ENCODE measurements around the gene CD8A. TPM values are rescaled to one million over a fixed set of nuclear protein-coding genes. Genes with fewer than 3 reads are reported as not detected.

Gene CD8A
- total and polyA plus RNA-seq, 2 of the 8 experiments (the other 6 are each of a cell fraction or from before 2014, with no cell fraction given): 0.14 to 0.39 TPM

DNA sequence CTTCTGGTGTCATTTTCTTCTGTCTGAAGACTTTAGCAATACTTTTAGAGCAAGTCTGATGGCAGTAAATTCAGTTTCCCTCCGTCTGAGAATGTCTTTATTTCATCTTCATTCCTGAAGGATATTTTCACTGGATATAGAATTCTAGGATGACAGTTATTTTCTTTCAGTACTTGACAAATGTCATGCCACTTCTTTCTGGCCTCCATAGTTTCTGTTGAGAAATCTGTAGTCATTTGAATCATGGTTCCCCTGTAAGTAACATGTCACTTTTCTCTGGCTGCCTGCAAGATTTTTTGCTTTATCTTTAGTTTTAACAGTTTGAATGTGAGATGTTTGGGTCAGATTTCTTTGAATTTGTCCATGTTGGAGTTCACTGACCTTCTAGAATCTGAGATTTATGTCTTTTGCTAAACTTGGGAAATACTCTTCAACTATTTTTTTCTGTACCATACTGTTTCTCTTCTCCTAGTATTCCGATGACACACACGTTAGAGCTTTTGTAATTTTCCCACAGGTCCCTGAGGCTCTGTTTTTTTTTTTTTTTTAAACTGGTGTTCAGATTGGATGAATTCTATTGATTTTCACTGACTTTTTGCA is 40.4 kb downstream of the CD8A start:
- Histone ChIP-seq H2AK5ac (ENCODE audit: low read depth, low read length) (no peak overlapping the region), H3K79me1 (ENCODE audit: low read depth, low read length) (no peaks in the 10 kb centered on the region), H3K23ac (ENCODE audit: insufficient read length) (no peak overlapping the region), H3K9ac (replicated peaks in 1 of 4; ENCODE audit: extremely low read depth in 1 of 4, low read depth in 3 of 4, low read length in 3 of 4) (no peak overlapping the region), H3K9me3 (ENCODE audit: insufficient read depth in 2 of 2, low read depth in 1 of 2, low read length in 1 of 2) (peaks cover 0 to 9% of the 10 kb centered on the region in 2 experiments; a peak in 3 of 4 replicates), H2BK12ac (ENCODE audit: low read depth, low read length) (no peak overlapping the region), H3K23me2 (ENCODE audit: low read depth, low read length) (no peaks in the 10 kb centered on the region), H3K4me3 (ENCODE audit: extremely low read depth in 1 of 4, insufficient read depth in 2 of 4, low read depth in 3 of 4, low read length in 4 of 4) (no peak overlapping the region), H4K91ac (replicated peaks; ENCODE audit: insufficient read length, low read length) (no peak overlapping the region), H2BK15ac (ENCODE audit: low read length) (no peak overlapping the region), H4K5ac (ENCODE audit: insufficient read length, low read depth, low read length) (no peak overlapping the region), H3K4ac (replicated peaks; ENCODE audit: insufficient read length, low read depth, low read length) (no peak overlapping the region), H3K36me3 (ENCODE audit: control insufficient read depth in 2 of 4, insufficient read depth in 4 of 4, low read length in 3 of 4) (peaks cover 7 to 36% (median 11%) of the 10 kb centered on the region in 4 experiments; a peak in 6 of 8 replicates), H3K18ac (ENCODE audit: extremely low read depth, low read length) (no peak overlapping the region), H2BK20ac (ENCODE audit: low read length) (no peak overlapping the region), H3K4me1 (replicated peaks in 1 of 4; ENCODE audit: control insufficient read depth in 3 of 4, insufficient read depth in 4 of 4, low read length in 3 of 4) (peaks cover 0 to 2% (median 0%) of the 10 kb centered on the region in 4 experiments; a peak in 1 of 7 replicates), H3K27ac (ENCODE audit: low read depth, low read length) (no peak overlapping the region), H4K20me1 (replicated peaks in 1 of 2; ENCODE audit: control insufficient read depth in 1 of 2, insufficient read depth in 2 of 2, low read length in 2 of 2) (peaks cover 2% of the 10 kb centered on the region in 2 experiments), H3K4me2 (ENCODE audit: insufficient read depth in 1 of 2, low read depth in 2 of 2, low read length in 2 of 2) (no peak overlapping the region), H3K27me3 (replicated peaks in 1 of 4; ENCODE audit: control insufficient read depth in 3 of 4, extremely low read depth in 1 of 4, insufficient read depth in 3 of 4, low read length in 3 of 4) (no peaks in the 10 kb centered on the region), H3K14ac (ENCODE audit: insufficient read length) (no peak overlapping the region), H2BK5ac (ENCODE audit: low read depth, low read length) (no peak overlapping the region), H4K8ac (ENCODE audit: extremely low read depth, insufficient read depth, low read length) (no peak overlapping the region), H2BK120ac (replicated peaks; ENCODE audit: low read depth, low read length) (no peak overlapping the region), H3K79me2 (ENCODE audit: control insufficient read depth in 1 of 2, insufficient read depth in 2 of 2, low read length in 2 of 2) (peaks cover 2 to 67% of the 10 kb centered on the region in 2 experiments; a peak in 3 of 4 replicates), H2AFZ (ENCODE audit: low read length) (no peak overlapping the region), H3K56ac (replicated peaks; ENCODE audit: insufficient read length, low read depth, low read length) (no peak overlapping the region)
- ChIA-PET CTCF (ENCODE audit: partially characterized antibody) (interaction anchor here (0.7 kb wide), 1 partner anchor 15 kb away, joined by 3 read pairs; no protein-coding TSS in a partner anchor), POLR2A (ENCODE audit: partially characterized antibody) (no interaction called here)
- no peak for DNase-seq (ENCODE audit: low read depth in 1 of 2, low spot score in 2 of 2)
- 98% methylated on average over 3 of the region's 3 CpGs; no CpG with 5 or more reads in 1 of the 2 experiments for WGBS, 2 experiments (ENCODE audit: extremely low coverage in 1 of 2, insufficient coverage in 1 of 2, insufficient read length in 1 of 2, insufficient replicate concordance in 2 of 2, low coverage in 1 of 2, low lambda C conversion rate in 2 of 2, missing lambda C conversion rate in 1 of 2)
- FAIRE-seq: no peak
- TF ChIP-seq MAFK (IDR thresholded peaks at IDR 0.05; ENCODE audit: low read depth, low read length): no peak
- TF ChIP-seq EGR1 (IDR thresholded peaks at IDR 0.05; ENCODE audit: borderline replicate concordance, low read depth, low read length): no peak
- TF ChIP-seq, protein P1, sequence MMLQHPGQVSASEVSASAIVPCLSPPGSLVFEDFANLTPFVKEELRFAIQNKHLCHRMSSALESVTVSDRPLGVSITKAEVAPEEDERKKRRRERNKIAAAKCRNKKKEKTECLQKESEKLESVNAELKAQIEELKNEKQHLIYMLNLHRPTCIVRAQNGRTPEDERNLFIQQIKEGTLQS (IDR thresholded peaks at IDR 0.05; ENCODE audit: insufficient read depth, low read depth, low read length): no peak
- no peak for TF ChIP-seq HDAC2 (IDR thresholded peaks at IDR 0.05; ENCODE audit: borderline replicate concordance in 1 of 2, low read depth in 2 of 2, low read length in 2 of 2)
- TF ChIP-seq RNF2 (IDR thresholded peaks at IDR 0.05; ENCODE audit: borderline replicate concordance, low read depth, low read length, missing control alignments, poor library complexity, severe bottlenecking): no peak
- no peak for TF ChIP-seq YY1 (IDR thresholded peaks at IDR 0.05; ENCODE audit: low read depth, low read length)
- TF ChIP-seq CBX5 (IDR thresholded peaks at IDR 0.05; ENCODE audit: low read depth, low read length): no peak
- no peak for TF ChIP-seq GABPA (IDR thresholded peaks at IDR 0.05; ENCODE audit: borderline replicate concordance, insufficient read depth, low read length)
- no peak for TF ChIP-seq POLR2AphosphoS5 (IDR thresholded peaks at IDR 0.05; ENCODE audit: low read depth, low read length)
- TF ChIP-seq TAF7 (optimal IDR thresholded peaks at IDR 0.05; ENCODE audit: borderline replicate concordance, low read depth, low read length): no peak
- no peak for TF ChIP-seq GTF2F1 (IDR thresholded peaks at IDR 0.05; ENCODE audit: borderline replicate concordance, low read depth, low read length)
- TF ChIP-seq NANOG (IDR thresholded peaks at IDR 0.05; ENCODE audit: insufficient read depth, low read depth, low read length, poor library complexity, severe bottlenecking): no peak
